CD4-positive, alpha-beta T cell treated with Interferon alpha-2 for 1 hour (primary cell): ENCODE results near the gene TTN.

Experiments used
- DNase-seq, 2 donors: peaks; one replicate each; pipeline ENCODE4 v3.0.0-alpha.2; 2020 to 2022

Gene TTN

DNA sequence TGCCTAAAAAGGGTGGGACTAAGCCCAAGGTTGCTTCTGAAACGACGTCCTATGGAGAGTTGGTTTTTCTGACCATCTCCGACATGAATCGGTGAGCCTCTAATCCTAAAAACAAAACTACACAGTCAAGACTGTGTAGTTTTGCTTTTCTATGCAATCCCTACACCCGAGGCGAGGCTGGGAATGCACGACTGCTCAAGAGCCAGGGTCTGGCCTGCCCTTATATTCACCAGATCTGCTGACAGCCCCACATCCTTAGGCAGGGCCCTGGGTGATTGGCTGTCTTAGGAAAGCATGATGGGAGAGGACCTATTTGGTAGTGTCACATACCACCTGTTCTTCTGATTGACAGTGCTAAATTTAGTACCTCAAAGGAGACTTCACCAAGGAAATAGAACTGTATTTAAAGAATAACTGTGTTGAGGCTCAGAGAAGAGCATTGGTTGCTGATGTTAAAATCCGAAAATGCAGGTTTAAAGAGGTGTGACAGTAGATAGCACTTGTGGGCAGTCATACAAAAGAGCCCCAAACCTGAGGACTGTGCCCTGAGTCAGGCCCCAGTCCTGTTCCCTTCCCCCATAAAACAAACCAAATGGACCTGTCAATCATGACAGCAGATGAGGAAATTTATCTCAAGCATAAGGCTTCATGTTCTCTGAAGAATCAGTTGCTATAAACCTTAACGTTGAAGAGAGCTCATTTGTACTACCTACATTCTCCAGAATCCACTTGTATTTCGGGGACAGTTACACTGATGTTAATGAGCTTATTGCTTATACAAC lies at the start of gene TTN:
TTN (minus strand) TSS at position 197 of the 782 bp plus-strand sequence. CDS start 2,781 bp downstream, outside the sequence.
- DNase-seq = no peak

DNA sequence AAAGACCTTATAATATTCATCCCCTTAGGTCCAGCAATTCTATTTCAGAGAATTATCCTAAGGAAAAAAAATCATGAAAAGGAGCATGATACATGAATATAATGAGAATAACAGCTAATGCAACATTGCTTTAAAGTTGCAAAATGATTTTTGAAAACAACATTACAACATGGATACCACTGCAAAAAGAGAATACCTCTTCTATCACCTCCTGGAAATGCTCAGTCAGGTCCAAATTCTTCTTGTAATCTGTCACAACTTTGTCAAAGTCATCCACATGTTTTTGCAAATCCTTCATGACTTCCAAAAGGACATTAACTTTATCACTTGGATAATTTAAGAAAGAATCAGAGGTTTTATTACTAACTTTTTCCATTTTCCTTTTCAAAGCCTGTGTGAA lies 47.9 kb upstream of the TTN start:
- no peak for DNase-seq

DNA sequence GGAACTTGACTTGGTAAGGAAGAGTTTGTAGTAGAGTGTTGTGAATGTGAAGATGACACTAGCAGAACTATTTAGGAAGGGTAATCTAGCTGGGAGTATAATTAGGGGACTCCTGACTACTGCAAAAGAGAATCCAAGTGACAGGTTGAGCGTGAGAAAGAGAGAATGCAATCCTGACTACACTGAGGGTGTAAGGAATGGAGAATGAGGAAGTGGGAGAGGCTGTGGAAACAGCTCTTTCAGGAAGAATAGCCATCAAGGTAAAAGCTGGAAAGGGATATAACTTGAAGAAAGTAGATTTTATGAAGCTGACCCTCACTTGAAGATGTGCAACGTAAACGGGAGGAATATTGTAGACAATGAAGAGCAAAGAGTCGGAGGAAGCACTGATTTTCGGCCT lies 41.1 kb upstream of the TTN start:
- no peak for DNase-seq

DNA sequence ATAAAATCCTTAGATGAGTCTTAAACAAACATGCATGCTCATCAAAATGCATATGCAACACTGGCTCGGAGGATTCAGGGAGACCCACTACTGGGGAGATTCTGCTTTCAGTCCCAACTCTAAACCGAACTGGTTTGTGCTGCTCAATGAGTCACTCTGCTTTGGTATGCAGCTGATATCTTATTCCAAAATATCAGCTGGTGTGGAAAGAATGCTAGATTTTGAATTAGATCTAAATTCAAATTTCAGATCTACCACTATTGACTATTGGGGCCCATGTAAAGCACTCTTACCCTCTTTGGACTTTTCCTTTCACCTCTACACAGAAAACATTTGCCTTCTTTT lies 39.2 kb upstream of the TTN start:
- no peak for DNase-seq

DNA sequence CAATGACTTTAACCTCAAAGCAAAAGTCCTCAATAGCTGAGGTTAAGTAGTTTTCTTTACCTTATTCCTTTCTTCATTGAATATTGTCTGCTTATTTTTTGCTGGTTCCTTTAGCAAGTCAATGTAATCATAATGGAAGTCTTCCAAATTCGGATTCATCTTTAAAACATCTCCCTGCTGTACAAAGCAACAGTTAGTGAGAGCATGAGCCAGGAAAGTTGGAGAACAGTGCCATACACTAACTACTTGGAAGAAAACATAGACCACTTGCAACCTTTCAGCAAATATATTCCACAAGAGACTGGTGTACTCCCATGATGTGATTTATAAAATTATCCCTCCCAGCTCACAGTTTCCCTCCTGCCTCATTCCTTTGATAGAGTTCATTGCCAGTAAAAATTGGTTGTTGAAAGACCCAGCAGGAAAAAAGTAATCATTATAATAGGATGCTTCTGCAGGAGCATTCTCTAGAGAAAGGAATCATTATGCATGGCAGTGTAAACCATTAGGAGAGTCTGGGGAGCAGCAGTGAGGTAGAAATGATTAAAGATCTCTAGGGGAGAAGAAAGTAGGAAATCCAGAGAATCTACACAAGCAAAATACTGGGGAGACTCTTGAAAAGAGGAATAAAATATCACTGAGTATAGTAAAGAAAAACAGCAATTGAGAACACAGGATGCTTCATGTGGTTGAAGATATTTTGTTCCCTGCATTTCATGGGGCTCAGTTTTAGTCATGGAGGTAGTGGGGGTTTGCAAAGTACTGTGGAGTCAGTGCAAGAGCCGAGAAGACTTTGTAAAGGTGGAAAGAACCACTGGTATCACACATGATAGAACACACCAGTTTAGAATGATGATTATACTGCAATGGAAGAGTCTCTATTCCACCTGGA lies 38.6 kb upstream of the TTN start:
- DNase-seq = no peak

DNA sequence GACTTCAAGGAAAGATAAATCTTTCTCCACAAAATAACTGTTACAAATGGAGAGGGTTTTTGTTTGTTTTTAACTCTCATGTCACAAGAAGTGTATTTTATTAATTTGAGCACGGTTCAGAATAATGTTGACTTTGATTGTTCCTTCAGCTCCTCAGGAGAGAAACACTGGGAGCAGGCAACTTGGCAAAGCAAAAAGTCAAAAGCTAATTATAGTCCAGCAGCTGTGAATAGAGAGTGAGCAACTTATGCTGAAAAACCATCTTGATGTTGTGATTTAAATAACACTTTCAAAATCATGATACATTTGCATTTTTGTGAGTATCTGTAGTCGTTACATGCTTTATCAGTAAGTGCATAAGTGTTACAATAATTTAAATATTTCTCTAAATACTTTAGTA lies 37.5 kb upstream of the TTN start:
- no peak for DNase-seq

DNA sequence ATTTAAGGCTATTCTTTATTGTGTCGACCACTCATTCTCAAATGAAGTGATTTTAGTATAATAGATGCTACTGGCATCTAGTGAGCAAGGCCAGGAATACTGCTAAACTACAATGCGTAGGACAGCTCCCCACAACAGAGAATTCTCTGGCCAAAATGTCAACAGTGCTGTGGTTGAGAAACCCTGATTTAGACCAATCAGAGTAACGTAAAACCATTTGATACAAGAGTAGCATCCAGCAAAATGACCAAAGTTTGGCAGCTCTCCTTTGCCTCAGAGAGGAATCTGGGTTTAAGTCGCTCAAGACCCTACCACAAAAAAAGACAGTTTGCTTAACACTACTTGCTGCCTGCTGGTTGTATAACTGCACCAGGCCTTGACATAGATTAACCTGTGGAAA lies 37.0 kb upstream of the TTN start:
- DNase-seq = no peak

DNA sequence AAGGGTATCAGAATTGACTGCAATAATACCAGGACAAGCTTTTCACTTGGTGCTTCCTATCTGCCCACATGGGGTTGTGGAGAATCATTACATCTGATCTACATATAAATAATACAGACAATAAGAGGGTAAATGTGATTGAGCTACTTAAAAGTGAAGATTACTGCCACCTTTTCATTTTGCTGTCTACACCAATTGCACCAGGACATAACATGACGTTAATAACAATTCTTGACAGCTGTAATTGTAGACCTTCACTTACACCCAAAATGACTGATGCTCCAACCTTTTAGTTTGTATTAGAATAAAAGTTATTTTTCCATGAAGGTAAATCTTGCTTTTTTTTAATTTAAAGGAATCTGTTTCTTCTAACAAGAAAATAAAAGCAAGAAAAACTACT lies 36.5 kb upstream of the TTN start:
- DNase-seq = no peak

DNA sequence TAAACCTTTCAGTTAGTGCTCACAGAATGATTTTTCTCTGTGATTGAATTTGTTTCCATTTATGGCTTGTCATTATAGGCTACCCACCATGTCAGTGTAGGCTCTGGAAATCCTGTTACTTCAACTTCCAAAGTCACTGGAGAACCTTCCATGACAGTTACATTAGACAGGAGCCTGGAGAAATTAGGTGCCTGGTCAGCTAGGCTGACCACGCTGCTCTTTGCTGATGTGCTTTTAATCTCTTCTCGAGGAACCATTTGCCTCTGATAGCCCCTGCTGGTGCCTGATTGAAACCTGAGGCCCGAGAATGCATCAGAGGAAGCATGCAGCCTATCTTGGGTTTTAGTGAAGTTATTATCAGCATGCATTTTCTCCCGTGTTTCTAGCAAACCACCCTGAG lies 29.6 kb upstream of the TTN start:
- no peak for DNase-seq

DNA sequence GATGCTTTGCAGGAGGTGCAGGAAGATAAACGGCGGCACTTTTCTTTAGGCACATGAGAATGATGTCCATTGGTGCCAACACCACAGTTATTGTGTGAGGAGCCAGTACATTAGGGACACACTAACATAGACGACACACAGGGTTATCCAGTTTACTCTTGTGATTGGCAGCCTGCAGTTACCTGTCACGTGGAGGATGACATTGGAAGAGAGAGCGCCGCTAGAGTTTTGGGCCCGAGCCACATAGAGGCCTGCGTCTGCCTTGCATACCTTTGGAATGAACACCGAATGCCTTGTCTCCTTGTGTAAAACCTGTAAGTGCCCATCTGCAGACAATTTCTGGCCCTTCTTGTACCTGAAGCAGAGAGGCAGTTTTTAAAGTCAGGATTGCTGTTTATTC lies 26.9 kb upstream of the TTN start:
- DNase-seq = no peak

DNA sequence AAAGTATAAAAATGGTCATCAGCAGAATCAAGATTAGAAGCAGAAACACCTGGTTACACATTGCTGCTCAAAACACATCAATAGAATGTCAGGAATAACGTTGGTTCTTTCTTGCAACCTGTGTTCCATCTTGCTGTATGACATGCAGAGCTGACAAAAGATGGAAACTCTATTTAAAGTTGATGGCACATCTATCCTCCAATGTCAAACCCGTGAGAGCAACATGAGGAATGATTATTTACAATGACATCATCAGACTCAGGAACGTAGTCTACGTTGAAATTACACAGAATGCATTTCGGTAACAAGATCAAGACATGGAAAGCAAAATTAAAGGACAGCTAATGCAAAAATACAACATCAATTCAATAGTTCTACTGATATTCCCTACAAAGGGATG lies 26.2 kb upstream of the TTN start:
- DNase-seq = no peak

DNA sequence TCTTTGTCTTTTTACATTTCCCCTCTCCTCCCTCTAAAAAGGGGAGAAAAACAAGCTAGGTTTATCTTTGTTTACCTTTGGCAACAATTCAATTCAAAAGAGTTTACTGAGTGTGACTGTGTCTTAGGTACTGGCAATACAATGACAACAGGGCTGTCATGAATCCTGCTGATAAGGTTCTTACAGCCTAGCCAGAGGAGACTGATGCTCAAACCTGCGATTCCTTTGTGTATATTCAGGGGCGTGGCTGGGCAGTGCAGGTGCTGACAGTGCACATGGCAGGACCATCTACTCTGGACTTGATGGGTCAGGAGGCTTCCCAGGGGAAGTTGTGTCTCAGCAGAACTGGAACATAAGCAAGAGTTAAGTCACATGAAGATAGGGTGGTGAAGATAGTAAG lies 23.2 kb upstream of the TTN start:
- DNase-seq = no peak

DNA sequence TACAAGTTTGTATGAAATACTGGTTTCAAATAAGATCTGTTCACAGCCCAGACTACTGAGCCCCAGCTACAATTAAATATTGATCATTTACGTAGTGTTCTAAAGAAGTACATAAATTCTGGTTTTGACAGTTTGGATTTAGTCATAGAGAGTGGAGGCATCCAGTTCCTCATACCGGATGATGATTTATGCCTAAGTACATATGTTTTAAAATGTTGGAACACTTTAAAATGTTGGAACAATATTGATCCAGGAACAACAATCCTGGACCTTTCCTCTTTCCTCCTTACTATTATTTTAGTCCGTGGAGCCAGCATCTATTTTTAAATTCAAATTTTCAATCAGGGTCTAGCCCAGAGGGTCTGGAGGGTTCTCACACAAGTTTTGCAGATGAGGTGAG lies 22.8 kb upstream of the TTN start:
- DNase-seq = no peak

DNA sequence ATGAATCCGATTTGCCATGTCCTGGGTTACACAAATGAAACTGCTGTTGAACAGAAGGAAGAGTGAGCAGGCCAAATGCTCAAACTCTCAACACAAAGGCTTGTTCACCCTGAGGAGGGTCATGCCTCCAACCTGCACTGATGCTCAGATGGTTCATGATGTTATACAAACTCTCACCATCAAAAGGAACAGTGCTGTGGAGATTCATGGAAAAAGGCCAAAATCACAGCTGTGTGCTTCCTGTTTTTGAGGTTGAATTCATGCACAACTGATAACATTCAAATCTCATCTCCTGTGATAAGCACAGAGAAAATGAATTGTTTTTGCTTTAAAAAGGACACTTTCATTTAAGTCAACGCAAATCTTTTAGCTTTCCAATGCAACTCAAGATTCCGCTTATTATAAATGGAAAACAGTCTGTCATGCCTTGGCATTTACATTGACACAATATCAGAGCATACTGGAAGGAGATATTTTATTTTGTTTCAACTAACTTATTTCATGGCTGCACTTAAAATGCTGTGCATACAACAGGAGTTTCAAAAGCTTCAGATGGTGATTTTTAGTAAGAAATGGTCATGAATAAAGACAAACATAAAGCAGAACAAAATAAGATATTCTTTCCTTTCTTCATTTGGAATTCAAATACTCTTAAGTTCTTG lies 22.2 kb upstream of the TTN start:
- no peak for DNase-seq

DNA sequence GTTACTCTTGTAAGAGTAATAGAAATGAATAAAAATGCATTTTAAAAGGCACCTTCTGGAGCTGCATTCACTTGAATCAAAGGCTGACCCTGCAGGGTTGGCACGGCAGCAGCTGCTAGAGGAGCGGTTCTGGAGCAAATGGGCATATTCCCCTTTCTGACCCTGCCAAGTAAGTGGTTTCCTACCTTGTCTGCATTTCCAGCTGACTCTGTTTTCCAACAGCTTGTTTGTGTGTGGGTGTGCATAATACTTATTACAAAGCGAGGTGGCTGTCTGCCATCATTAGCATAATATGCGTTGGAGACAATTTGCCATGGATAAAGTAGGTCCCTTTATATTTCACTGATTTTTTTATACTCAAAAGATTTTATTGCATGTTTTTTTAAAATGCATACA lies 21.3 kb upstream of the TTN start:
- DNase-seq = no peak

DNA sequence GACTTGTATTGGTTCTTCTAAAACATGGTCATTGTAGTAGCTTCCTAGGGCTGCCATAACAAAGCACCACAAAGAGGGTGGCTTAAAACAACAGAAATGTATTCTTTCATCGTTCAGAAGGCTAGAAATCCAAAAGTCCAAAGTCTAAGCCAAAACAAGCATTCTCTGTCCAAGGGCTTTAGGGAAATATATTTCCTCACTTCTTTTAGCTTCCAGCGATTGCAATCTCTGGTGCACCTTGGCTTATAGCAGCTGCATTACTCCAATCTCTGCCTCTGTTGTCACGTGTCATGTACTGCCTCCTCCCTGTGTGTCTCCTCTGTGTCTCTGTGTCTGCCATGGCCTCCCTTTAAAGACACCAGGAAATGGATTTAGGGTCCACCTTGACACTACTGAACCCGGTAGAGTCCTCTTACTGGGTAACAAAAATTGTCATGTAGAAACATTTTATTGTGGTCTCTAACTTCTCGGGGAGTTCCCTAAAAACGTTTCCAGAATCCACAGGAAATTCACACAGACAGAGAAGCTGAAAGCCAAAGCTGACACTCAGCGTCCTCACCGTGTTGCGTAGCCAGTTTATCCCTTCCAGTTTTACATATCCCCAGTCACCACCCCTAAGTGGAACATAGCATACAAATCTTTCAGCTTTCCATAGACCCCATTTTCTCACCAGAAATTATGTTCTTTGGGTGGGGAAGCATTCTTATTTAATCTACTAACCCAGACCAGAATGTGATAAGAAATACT lies 20.7 kb upstream of the TTN start:
- no peak for DNase-seq

DNA sequence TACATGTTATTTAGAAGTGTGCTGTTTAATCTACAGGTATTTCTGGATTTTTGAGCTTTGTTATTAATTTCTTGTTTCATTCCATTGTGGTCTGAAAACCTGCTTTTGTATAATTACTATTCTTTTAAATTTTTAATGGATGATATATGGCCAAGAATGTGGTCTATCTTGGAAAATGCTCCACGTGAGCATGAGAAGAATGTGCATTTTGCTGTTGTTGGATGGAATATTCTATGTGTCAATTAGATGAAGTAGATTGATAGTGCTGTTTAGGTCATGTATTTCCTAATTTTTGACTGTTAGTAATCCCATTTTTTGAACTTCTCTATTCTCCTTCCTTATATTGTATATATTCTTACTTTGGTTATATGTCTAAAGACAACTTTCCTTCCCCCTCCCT lies 19.9 kb upstream of the TTN start:
- DNase-seq = no peak

DNA sequence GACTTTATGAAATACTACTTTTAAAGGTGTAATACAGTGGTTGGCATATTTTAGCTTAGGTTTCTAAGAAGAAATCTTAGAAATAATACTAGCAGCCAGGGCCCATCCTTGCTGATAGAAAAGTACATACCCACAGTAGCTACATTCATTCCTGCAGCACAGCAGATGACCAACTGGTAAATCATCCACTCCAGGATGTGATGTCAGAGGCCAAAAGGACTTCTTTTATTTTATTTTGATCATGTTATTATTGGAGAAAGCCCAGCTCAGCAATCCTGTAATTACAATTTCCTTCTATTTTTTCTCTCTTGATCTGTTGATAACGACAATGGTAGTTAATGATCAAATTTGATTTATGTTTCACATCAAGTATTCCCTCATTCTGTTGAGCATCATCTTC lies 18.0 kb upstream of the TTN start:
- no peak for DNase-seq

DNA sequence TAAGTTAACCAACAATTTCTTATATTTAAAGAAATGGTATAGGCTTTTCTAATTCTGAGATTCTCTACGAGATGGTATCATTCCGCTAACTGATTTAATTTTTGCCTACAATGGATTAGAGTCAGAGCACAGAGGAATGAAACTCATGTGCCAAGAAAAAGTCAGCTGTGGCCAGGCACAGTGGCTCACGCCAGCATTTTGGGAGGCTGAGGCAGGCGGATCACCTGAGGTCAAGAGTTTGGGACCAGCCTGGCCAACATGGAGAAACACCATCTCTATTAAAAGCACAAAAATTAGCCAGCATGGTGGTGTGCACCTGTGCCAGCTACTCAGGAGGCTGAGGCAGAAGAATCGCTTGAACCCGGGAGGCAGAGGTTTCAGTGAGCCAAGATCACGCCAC lies 17.0 kb upstream of the TTN start:
- no peak for DNase-seq

DNA sequence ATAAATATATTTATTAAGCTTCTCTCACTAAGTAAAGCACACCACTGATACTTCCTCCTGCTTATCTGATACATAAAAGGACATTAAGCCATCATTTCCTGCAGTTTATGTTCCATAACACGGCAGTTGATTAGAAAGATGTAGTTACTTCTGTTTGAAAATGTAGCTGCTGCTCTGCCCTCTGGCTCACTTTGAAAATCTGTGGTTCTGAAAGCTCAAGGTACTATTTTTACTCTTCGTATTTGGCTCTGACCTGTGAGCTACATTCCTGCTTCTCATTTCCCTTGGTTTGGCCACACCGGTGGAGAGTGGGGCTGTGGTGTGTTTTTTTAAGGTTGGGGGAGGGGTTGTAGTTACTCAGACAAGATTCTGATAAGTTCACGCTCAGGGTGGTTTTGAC lies 12.8 kb upstream of the TTN start:
- DNase-seq = peak in 1 of 2 donors; percentile 11

DNA sequence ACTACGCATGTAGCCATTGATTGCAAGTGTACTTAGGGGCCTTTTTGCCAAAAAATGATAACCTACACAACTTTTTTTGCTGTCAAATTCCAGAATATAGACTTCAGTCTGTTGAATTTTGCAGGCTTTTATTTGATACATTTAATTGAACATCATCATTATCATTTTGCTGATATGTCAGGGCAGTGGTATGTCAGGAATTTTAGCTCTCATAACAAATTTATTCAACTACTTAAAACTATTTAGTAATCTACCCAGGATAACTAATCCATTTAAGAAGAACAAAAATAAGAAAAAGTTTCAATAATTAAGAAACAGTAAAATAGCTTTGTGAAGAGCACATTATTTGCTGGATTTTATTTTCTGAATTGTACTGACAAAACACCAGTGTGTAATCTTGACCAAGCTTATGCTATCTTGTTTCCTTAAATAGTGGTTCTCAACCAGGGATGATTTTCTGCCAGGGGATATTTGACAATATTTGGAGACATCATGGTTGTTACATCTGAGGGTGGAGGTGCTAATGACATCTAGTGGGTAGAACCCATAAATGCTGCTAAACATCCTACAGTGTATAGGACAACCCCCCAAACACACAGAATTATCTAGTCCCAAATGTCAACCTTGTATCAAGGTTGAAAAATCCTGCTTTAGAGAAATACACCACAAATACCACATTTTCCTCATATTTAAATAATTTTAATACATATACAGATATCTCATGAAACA lies 12.1 kb upstream of the TTN start:
- DNase-seq = no peak

DNA sequence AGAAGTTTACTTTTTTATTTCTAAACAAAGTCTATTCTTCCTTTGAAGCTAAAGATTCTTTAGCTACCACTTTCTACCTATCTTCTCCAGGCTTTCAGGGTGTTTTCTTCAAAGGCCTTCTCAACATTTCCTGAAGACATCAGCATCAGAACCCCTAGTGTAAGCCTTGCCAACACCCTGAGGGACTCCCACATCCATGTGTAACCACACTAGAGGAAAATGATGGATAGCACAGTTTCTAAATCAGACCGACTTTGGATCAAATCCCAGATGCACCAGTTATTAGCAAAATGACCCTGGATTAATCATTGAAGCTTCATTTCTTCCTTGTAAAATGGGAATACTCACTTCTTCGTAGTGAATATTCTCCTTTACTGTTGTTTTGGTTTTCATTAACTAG lies 4.7 kb upstream of the TTN start:
- no peak for DNase-seq

DNA sequence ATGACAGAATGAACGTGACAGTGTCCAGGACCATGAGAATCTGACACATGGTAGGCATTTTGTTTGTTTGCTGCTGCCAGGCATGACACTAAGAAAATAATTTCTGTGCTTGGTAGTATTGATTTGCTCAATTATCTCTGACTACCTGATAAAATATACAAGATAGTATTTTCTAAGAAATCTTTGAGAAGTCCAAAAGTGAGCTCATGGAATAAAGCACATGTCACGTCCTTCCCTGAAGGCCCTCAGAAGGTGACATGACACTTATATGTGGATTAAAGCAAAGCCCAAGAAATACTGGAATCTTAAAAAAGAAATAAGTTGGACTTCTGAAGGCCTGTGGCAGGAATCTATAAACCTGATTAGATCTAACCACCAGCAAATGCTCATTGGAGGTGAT lies 3.8 kb upstream of the TTN start:
- no peak for DNase-seq
